Adrenal gland (tissue), 5 donors: ENCODE data around the gene TBL1Y.

ENCODE experiments used
- CTCF ChIP-seq, 6 experiments: fragments of 450-650 bp in 4 of 6; fragments of 200-600 bp in 2 of 6; sonication (generic) in 1 of 6; IDR thresholded peaks; 1 replicate in 5 of 6; 2 replicates in 1 of 6; pipeline versions ENCODE4 v1.5.1 to v1.8.0; 2016 to 2021; ENCODE audit warnings: antibody characterized with exemption in 6 of 6, mild to moderate bottlenecking in 2 of 6, moderate library complexity in 1 of 6
- POLR2A ChIP-seq, 2 donors: fragments of 450-650 bp; IDR thresholded peaks; one replicate each; pipeline ENCODE4 v1.6.1; 2017; ENCODE audit warnings: antibody characterized with exemption in 2 of 2, mild to moderate bottlenecking in 2 of 2, moderate library complexity in 1 of 2
- donor health status: DM: no; HTN: no; CAD: no.

DNA sequence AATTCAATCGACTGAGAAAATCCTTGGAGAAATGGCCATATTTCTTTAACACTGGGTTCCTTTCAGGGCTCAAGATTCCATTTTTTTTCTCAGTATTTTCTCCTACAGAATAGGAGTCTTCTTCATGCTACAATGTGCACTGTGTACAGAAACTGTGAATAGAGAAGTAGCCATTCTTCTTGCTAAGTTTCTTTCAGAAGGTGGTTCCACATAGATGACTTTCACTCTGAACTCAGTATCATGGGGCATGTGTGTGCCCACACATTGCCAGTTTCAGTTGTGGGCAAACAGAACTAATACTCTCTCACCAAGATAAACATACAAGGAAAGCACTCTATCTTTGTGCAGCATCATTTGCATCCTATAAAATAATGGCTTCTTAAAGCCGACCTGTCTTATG is 89.4 kb downstream of the TBL1Y start:
- TF ChIP-seq POLR2A (IDR thresholded peaks at IDR 0.05), result no peak
- no peak for TF ChIP-seq CTCF (IDR thresholded peaks at IDR 0.05)
